Middle frontal gyrus (tissue), 1 donor: Measurements from ENCODE around the gene LRRC14B.
A peak's percentile ranks its signal among the peaks of the same experiment; 100 is the strongest.
"Not testable (repeated sequence)": the region's sequence is repeated elsewhere in the genome, so short reads cannot be mapped to it uniquely, and the experiment has no call there.

Experiments
- DNase-seq: peaks from one replicate; pipeline ENCODE4 v3.0.0-alpha.2; 2015; ENCODE audit warnings: low spot score; ENCODE audit errors: extremely low spot score

LRRC14B gene

GRCh38 chr5:206406-206805 is 15.1 kb downstream of the LRRC14B start:
- no peak for DNase-seq

- no peak for DNase-seq
Measured at GRCh38 chr5:206927-207536, 15.7 kb downstream of the LRRC14B start.

GRCh38 chr5:207599-207998 is 16.3 kb downstream of the LRRC14B start:
- DNase-seq: no peak

- no peak for DNase-seq
Measured at GRCh38 chr5:208449-209114, 17.3 kb downstream of the LRRC14B start.

GRCh38 chr5:213803-214395 is 22.6 kb downstream of the LRRC14B start:
- DNase-seq: no peak

- DNase-seq: not testable (repeated sequence)
Measured at GRCh38 chr5:215256-215655, 24.0 kb downstream of the LRRC14B start.

GRCh38 chr5:216076-216475 is 24.8 kb downstream of the LRRC14B start:
- not testable (repeated sequence) for DNase-seq

- peak; percentile 91 for DNase-seq
Measured at GRCh38 chr5:217494-218456, 26.5 kb downstream of the LRRC14B start, which contains the start of the genes CCDC127 and SDHA. Gene CCDC127, minus strand, starts transcription at chr5:218153. Its CDS starts 1,304 bp downstream, at chr5:216849. Gene SDHA, plus strand, starts transcription at chr5:218320. Its CDS starts 36 bp downstream, at chr5:218356.

GRCh38 chr5:218457-219291 is 27.4 kb downstream of the LRRC14B start:
- DNase-seq: no peak

- no peak for DNase-seq
Measured at GRCh38 chr5:219460-219863, 28.2 kb downstream of the LRRC14B start.

- no peak for DNase-seq
Measured at GRCh38 chr5:219991-220390, 28.7 kb downstream of the LRRC14B start.

GRCh38 chr5:222951-223715 is 31.8 kb downstream of the LRRC14B start:
- not testable (repeated sequence) for DNase-seq

GRCh38 chr5:223791-224190 is 32.5 kb downstream of the LRRC14B start:
- DNase-seq: no peak

GRCh38 chr5:225334-225733 is 34.0 kb downstream of the LRRC14B start:
- DNase-seq: no peak

- not testable (repeated sequence) for DNase-seq
Measured at GRCh38 chr5:227375-227774, 36.1 kb downstream of the LRRC14B start.

GRCh38 chr5:228886-229285 is 37.6 kb downstream of the LRRC14B start:
- DNase-seq: no peak

- no peak for DNase-seq
Measured at GRCh38 chr5:230711-231110, 39.4 kb downstream of the LRRC14B start.

- no peak for DNase-seq
Measured at GRCh38 chr5:231661-232060, 40.4 kb downstream of the LRRC14B start.

- not testable (repeated sequence) for DNase-seq
Measured at GRCh38 chr5:233426-233825, 42.1 kb downstream of the LRRC14B start.

- no peak for DNase-seq
Measured at GRCh38 chr5:234450-234849, 43.2 kb downstream of the LRRC14B start.
